NCI-H2196 treated with DMSO at 0.1 percent for 48 hours (cell line): ENCODE results near the gene TDRD5.

Experiments
- DNase-seq: peaks from one replicate; lab custom pipeline; 2025; ENCODE audit not compliant: unreplicated experiment; lab: John Stamatoyannopoulos, UW

TDRD5 gene

GRCh38 chr1:179731643-179732042 is 140.0 kb downstream of the TDRD5 start:
- DNase-seq = no peak
